Measurements from ENCODE around the gene RIN1.
"Not testable (repeated sequence)": the region's sequence is repeated elsewhere in the genome, so short reads cannot be mapped to it uniquely, and the experiment has no call there.

The RIN1 gene

GRCh38 chr11:66336234-66337102 is at the start of gene RIN1:
Gene RIN1, minus strand, starts transcription at chr11:66336434. Its CDS starts 32 bp downstream, at chr11:66336402.
- peak within 1 kb of the TSS; percentile 57 to 75 for H3K9ac ChIP-seq (ENCODE audit: low read depth in 1 of 2, low read length in 2 of 2)
- H3K36me3 ChIP-seq (ENCODE audit: control insufficient read depth in 1 of 2, insufficient read depth in 2 of 2, low read length in 2 of 2): peaks cover 17 to 55% of the 10 kb centered on the region in 2 donors
- H3K4me3 ChIP-seq (ENCODE audit: low read depth in 1 of 2, low read length in 2 of 2): peak within 1 kb of the TSS; percentile 78 to 82
- peak within 1 kb of the TSS; percentile 59 for H3K27ac ChIP-seq (ENCODE audit: low read depth, low read length)
- no peaks in the 10 kb centered on the region for H3K9me3 ChIP-seq (ENCODE audit: control insufficient read depth in 1 of 2, low read length in 2 of 2)
- peaks cover 19% of the 10 kb centered on the region in 2 donors for H3K4me1 ChIP-seq (ENCODE audit: control insufficient read depth in 1 of 2, insufficient read depth in 2 of 2, low read length in 2 of 2)
- no peaks in the 10 kb centered on the region for H3K27me3 ChIP-seq (ENCODE audit: control insufficient read depth in 1 of 2, insufficient read depth in 2 of 2, low read length in 2 of 2)

- H3K4me1 ChIP-seq (ENCODE audit: control insufficient read depth in 1 of 2, insufficient read depth in 2 of 2, low read length in 2 of 2); H3K27me3 ChIP-seq (ENCODE audit: control insufficient read depth in 1 of 2, insufficient read depth in 2 of 2, low read length in 2 of 2); H3K36me3 ChIP-seq (ENCODE audit: control insufficient read depth in 1 of 2, insufficient read depth in 2 of 2, low read length in 2 of 2); H3K9ac ChIP-seq (ENCODE audit: low read depth in 1 of 2, low read length in 2 of 2); H3K9me3 ChIP-seq (ENCODE audit: control insufficient read depth in 1 of 2, low read length in 2 of 2); H3K27ac ChIP-seq (ENCODE audit: low read depth, low read length); H3K4me3 ChIP-seq (ENCODE audit: low read depth in 1 of 2, low read length in 2 of 2): not testable (repeated sequence)
These were observed 48.1 kb upstream of the RIN1 start for GRCh38 chr11:66384316-66384715.

- H3K9me3 ChIP-seq (ENCODE audit: control insufficient read depth in 1 of 2, low read length in 2 of 2); H3K4me1 ChIP-seq (ENCODE audit: control insufficient read depth in 1 of 2, insufficient read depth in 2 of 2, low read length in 2 of 2); H3K9ac ChIP-seq (ENCODE audit: low read depth in 1 of 2, low read length in 2 of 2); H3K4me3 ChIP-seq (ENCODE audit: low read depth in 1 of 2, low read length in 2 of 2); H3K27ac ChIP-seq (ENCODE audit: low read depth, low read length); H3K36me3 ChIP-seq (ENCODE audit: control insufficient read depth in 1 of 2, insufficient read depth in 2 of 2, low read length in 2 of 2); H3K27me3 ChIP-seq (ENCODE audit: control insufficient read depth in 1 of 2, insufficient read depth in 2 of 2, low read length in 2 of 2): not testable (repeated sequence)
These were observed 44.0 kb upstream of the RIN1 start for GRCh38 chr11:66380264-66380663.

- H3K4me3 ChIP-seq (ENCODE audit: low read depth in 1 of 2, low read length in 2 of 2); H3K36me3 ChIP-seq (ENCODE audit: control insufficient read depth in 1 of 2, insufficient read depth in 2 of 2, low read length in 2 of 2); H3K9ac ChIP-seq (ENCODE audit: low read depth in 1 of 2, low read length in 2 of 2); H3K27me3 ChIP-seq (ENCODE audit: control insufficient read depth in 1 of 2, insufficient read depth in 2 of 2, low read length in 2 of 2); H3K9me3 ChIP-seq (ENCODE audit: control insufficient read depth in 1 of 2, low read length in 2 of 2); H3K27ac ChIP-seq (ENCODE audit: low read depth, low read length): not testable (repeated sequence)
- peaks cover 12 to 17% of the 10 kb centered on the region in 2 donors for H3K4me1 ChIP-seq (ENCODE audit: control insufficient read depth in 1 of 2, insufficient read depth in 2 of 2, low read length in 2 of 2)
These were observed 37.6 kb upstream of the RIN1 start for GRCh38 chr11:66373690-66374287.

- Histone ChIP-seq H3K4me1 (ENCODE audit: control insufficient read depth in 1 of 2, insufficient read depth in 2 of 2, low read length in 2 of 2) (peaks cover 12 to 17% of the 10 kb centered on the region in 2 donors), H3K36me3 (ENCODE audit: control insufficient read depth in 1 of 2, insufficient read depth in 2 of 2, low read length in 2 of 2) (peaks cover 0 to 8% of the 10 kb centered on the region in 2 donors), H3K9ac (ENCODE audit: low read depth in 1 of 2, low read length in 2 of 2) (no peak overlapping the region), H3K27ac (ENCODE audit: low read depth, low read length) (no peak overlapping the region), H3K9me3 (ENCODE audit: control insufficient read depth in 1 of 2, low read length in 2 of 2) (no peaks in the 10 kb centered on the region), H3K27me3 (ENCODE audit: control insufficient read depth in 1 of 2, insufficient read depth in 2 of 2, low read length in 2 of 2) (no peaks in the 10 kb centered on the region), H3K4me3 (ENCODE audit: low read depth in 1 of 2, low read length in 2 of 2) (no peak overlapping the region)
These were observed 37.0 kb upstream of the RIN1 start for GRCh38 chr11:66373265-66373664.

DNA sequence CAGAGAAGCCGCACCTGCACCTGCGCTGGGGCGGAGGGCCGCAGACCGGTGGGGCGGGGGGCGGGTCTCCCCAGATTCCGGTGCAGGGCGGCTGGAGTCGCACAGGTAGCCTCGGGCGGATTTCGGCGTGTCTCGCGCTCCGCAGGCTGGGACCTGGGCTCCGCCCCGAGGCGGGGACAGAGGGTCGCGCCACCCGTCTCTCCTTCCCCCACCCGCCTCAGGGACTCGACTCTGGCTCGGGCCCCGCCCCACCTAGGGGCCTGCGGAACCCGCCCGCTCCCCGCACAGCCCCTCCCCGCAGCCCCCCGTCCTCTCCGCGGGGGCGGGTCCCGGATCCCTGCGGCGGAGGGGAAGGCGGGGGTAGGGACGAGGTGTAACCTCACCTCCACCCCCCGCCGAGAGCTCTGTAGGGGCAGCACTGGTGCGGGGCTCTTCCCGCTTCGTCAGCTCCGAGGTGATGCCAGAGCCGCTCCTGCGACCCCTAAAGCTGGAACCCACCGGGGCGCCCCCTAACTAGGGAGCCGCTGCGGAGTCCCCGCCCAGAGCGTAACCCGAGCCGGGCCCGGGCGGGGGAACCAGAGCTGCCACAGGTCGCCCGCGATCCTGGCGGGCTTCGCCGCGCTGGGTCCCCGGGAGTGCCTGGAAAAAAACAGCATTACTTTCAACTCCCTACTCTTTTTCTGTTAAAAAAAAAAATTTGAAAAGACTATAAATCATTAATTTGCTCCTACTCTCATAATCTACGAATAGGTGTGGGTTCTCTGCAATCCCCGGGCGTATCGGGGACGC is 35.6 kb upstream of the RIN1 start, which contains the start of gene SLC29A2:
Gene SLC29A2 (minus strand): TSS at position 134 of the 789 bp plus-strand sequence. CDS start 169 bp downstream, outside the sequence.
- Histone ChIP-seq H3K4me1 (ENCODE audit: control insufficient read depth in 1 of 2, insufficient read depth in 2 of 2, low read length in 2 of 2) (peaks cover 12 to 17% of the 10 kb centered on the region in 2 donors), H3K27ac (ENCODE audit: low read depth, low read length) (peak within 1 kb of the TSS; percentile 50), H3K4me3 (ENCODE audit: low read depth in 1 of 2, low read length in 2 of 2) (peak within 1 kb of the TSS; percentile 68 to 70), H3K9me3 (ENCODE audit: control insufficient read depth in 1 of 2, low read length in 2 of 2) (no peaks in the 10 kb centered on the region), H3K9ac (ENCODE audit: low read depth in 1 of 2, low read length in 2 of 2) (peak within 1 kb of the TSS; percentile 60 to 73), H3K36me3 (ENCODE audit: control insufficient read depth in 1 of 2, insufficient read depth in 2 of 2, low read length in 2 of 2) (peaks cover 3 to 19% of the 10 kb centered on the region in 2 donors), H3K27me3 (ENCODE audit: control insufficient read depth in 1 of 2, insufficient read depth in 2 of 2, low read length in 2 of 2) (no peaks in the 10 kb centered on the region)

- Histone ChIP-seq H3K4me3 (ENCODE audit: low read depth in 1 of 2, low read length in 2 of 2) (peak overlapping the region in 1 of 2 donors; percentile 37), H3K36me3 (ENCODE audit: control insufficient read depth in 1 of 2, insufficient read depth in 2 of 2, low read length in 2 of 2) (peaks cover 3 to 20% of the 10 kb centered on the region in 2 donors), H3K27me3 (ENCODE audit: control insufficient read depth in 1 of 2, insufficient read depth in 2 of 2, low read length in 2 of 2) (no peaks in the 10 kb centered on the region), H3K9ac (ENCODE audit: low read depth in 1 of 2, low read length in 2 of 2) (peak overlapping the region in 1 of 2 donors; percentile 40), H3K4me1 (ENCODE audit: control insufficient read depth in 1 of 2, insufficient read depth in 2 of 2, low read length in 2 of 2) (peaks cover 12 to 17% of the 10 kb centered on the region in 2 donors), H3K9me3 (ENCODE audit: control insufficient read depth in 1 of 2, low read length in 2 of 2) (no peaks in the 10 kb centered on the region), H3K27ac (ENCODE audit: low read depth, low read length) (no peak overlapping the region)
These were observed 33.0 kb upstream of the RIN1 start for GRCh38 chr11:66369073-66369894.

DNA sequence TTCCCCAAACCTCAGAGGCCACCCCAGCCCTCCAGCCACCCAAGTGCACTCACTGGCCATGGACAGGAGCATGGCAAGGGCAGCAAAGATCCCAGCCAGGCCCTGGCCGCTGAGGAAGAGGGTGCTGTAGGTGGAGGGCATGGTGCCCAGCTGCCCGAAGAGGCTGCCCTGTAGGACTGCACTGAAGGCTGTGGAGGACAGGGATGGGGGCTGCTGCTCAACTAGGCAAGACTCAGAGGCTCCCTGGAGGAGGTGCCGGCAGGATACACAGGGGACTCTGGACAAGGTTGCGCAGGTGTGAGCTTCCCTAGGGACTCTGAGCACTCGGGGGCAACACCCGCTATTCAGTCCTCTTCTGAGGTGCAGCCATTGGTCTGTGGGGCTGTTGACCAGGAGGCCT is 32.2 kb upstream of the RIN1 start:
- Histone ChIP-seq H3K27me3 (ENCODE audit: control insufficient read depth in 1 of 2, insufficient read depth in 2 of 2, low read length in 2 of 2) (no peaks in the 10 kb centered on the region), H3K36me3 (ENCODE audit: control insufficient read depth in 1 of 2, insufficient read depth in 2 of 2, low read length in 2 of 2) (peaks cover 3 to 21% of the 10 kb centered on the region in 2 donors), H3K4me3 (ENCODE audit: low read depth in 1 of 2, low read length in 2 of 2) (no peak overlapping the region), H3K4me1 (ENCODE audit: control insufficient read depth in 1 of 2, insufficient read depth in 2 of 2, low read length in 2 of 2) (peaks cover 12 to 17% of the 10 kb centered on the region in 2 donors), H3K9me3 (ENCODE audit: control insufficient read depth in 1 of 2, low read length in 2 of 2) (no peaks in the 10 kb centered on the region), H3K27ac (ENCODE audit: low read depth, low read length) (no peak overlapping the region), H3K9ac (ENCODE audit: low read depth in 1 of 2, low read length in 2 of 2) (no peak overlapping the region)

DNA sequence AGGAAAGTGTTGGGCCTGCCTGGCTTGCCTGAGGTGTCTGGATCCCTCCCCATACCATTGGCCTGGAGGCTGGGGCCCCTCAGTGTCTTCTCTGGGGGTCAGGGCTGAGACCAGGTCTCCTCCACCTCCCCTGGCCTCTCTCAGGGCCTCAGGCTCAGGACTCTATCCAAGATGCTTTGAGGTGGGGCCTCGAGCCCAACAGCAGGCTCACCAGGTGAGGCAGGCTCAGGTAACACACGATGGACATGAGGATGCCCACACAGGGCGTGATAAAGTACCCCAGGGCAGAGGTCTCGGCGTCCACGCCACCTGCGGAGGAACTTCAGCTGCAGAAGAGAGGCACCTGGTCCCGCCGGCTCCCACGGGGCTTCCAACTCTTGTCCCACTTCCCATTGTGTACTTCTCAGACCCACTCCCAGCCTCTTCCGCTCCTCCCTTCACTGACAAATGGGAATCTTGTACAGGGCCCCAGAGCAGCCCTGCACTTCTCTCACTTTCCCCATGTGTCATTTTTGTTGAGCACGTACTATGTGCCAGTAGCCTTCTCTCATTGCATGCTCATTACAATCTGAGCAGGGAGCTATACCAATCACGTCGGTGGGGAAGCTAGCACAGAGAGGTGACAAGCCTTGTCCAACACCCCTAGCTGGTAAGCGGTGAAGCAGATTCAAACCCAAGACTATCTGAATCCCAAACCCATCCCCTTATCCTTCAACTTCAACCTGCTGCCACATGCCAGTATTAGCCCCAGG is 31.5 kb upstream of the RIN1 start:
- H3K4me1 ChIP-seq (ENCODE audit: control insufficient read depth in 1 of 2, insufficient read depth in 2 of 2, low read length in 2 of 2): peaks cover 12 to 15% of the 10 kb centered on the region in 2 donors
- no peaks in the 10 kb centered on the region for H3K9me3 ChIP-seq (ENCODE audit: control insufficient read depth in 1 of 2, low read length in 2 of 2)
- no peak overlapping the region for H3K9ac ChIP-seq (ENCODE audit: low read depth in 1 of 2, low read length in 2 of 2)
- H3K27ac ChIP-seq (ENCODE audit: low read depth, low read length): no peak overlapping the region
- H3K27me3 ChIP-seq (ENCODE audit: control insufficient read depth in 1 of 2, insufficient read depth in 2 of 2, low read length in 2 of 2): no peaks in the 10 kb centered on the region
- H3K4me3 ChIP-seq (ENCODE audit: low read depth in 1 of 2, low read length in 2 of 2): no peak overlapping the region
- peaks cover 3 to 29% of the 10 kb centered on the region in 2 donors for H3K36me3 ChIP-seq (ENCODE audit: control insufficient read depth in 1 of 2, insufficient read depth in 2 of 2, low read length in 2 of 2)

Data from duodenal mucosa (tissue), 2 donors.